OCI-M2 (cell line): ENCODE data around the gene GBX1.

ENCODE experiments used
- DNase-seq: peaks from one replicate; lab custom pipeline; 2025; ENCODE audit not compliant: unreplicated experiment; lab: John Stamatoyannopoulos, UW

GBX1 gene

DNA sequence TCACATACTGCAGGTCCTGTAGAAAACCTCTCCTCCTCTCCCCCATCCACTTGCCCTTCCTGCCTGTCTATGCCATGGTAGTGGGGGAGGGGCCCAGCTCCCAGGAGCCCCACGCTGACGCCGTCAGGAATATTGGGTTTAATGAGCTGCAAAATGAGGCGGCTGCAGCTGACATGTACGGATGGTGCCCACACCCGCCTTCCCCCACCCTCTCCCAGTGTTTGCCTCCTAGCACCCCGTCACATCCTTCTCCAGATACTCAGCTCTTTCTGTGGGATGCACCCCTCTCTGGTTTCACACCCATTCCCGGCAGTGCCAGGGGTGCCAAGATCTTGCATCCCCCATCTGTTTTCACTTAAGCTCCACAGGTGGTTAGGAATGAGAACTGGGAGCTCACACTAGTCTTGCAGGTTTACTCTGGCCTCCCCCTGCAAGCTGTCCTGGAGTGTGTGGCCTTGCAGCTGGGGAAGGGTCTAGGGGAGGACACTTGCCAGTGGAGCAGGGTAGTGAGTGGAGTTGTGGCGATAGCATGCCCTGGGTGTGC is 26.1 kb downstream of the GBX1 start:
- DNase-seq, result no peak

DNA sequence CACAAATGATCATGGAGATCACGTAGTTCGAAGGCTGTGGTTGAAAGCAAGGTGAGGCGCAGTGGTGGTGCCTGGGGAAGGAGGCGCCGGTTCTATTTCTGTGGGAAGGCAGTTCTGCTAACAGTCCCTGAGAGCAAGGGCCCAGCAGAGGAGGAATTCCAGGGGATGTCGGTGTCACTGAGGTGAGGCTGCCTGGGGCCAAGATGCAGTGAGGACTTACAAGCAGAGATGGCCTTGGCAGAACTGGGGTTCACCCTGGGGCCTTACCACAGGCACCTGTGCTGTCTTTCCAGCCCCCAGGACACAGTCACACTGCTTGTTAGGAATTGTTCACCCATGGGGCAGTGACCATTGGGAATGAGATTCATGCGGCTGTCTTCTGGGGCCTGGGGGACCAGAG is 26.7 kb downstream of the GBX1 start:
- DNase-seq, result no peak

DNA sequence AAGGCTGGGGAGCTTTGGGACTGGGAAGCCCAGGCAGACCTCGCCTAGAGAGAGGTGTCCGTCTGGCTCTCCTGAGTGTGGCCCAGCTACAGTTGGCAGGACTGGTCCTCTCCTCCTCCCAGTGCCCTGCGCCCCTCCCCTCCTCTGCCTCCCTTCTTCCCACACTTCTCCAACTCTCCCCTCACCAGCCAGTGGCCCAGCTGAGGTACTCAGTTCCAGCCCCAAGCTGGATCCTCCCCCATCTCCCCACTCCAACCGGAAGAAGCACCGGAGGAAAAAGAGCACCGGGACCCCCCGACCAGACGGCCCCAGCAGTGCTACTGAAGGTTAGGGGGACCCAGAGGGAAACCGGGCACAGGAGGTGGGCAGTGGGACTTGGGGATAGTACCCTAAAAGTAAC is 27.7 kb downstream of the GBX1 start:
- no peak for DNase-seq

DNA sequence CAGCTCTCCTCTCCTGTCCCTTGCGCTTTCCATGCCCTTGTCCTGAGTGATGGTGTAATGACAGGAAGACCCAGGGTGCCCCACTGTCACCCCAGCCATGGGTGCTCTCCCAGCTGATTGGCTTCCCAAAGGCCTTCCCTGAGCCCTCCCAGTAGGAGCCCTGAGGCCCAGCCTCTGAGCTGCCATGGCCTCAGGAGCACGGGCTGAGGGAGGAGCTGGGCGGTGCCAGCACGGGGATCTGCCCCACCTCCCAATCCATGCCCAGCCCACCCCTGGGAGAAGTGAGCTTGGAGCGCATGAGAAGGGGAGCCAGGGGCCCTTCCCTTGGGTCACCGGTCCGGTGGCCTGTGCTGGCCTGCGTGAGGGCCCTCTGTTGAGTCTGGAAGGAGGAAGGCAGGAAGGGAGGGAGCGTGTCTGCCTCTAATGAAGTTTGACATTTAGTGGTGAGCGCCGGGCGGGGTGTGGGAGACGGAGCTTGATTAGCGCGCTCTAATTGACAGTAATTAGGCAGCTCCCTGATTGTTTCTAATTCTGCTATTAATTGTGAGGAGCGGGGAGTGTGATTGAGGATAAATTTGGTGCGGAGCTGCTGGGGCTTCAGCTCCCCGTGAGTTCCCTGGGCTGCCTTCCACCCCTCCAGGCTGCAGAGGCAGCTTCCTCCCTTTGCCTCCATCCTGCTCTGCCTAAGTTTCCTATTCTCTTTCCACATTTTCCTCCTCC is 28.3 kb downstream of the GBX1 start:
- no peak for DNase-seq

DNA sequence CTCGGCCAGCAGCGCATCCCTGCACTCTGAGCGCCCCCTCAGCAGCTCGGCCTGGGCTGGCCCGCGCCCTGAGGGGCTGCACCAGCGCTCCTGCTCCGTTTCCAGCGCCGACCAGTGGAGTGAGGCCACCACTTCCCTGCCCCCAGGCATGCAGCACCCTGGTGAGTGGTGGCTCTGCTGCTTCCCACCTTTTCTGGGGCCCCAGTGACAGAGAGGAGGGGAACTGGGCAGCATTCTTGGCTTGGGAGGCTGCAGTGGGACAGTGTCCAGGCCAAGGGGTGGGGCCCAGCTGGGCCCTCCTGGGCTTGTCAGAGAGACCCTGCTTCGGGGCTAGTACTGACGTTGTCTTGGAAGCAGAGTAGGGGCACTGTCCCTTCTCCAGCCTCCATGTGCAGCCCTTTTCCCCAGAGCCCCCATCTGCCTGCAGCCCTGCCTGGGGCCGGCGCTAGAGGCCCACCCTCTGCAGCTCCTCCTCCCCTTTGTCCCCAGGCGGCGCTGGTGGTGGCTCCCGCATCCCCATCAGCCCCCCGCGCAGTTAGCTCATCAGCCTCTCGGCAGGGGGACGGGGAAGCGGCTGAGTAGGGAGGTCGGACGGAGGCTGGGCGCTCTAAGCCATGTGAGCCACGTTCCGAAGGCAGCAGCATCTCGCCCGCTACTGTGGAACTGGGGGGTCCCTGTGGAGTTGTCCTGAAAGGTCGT is 29.2 kb downstream of the GBX1 start:
- DNase-seq, result no peak

DNA sequence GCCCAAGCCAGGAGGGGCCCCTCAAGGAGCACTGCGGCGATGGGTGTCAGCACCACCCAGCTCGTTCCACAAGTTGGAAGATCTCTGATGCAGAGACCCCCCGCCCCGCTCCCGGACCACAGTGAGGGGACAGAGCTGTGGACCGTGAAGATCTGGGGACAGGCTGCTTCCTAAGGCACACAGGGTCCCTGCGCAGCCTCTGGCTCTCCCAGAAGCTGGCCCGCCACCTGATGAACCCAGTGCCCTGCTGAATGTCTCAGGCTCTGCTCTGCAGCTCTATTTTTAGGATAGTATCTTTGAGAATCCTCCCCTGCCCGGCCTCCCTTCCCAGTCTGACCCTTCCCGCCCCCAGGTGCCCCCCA is 29.7 kb downstream of the GBX1 start:
- DNase-seq, result no peak

DNA sequence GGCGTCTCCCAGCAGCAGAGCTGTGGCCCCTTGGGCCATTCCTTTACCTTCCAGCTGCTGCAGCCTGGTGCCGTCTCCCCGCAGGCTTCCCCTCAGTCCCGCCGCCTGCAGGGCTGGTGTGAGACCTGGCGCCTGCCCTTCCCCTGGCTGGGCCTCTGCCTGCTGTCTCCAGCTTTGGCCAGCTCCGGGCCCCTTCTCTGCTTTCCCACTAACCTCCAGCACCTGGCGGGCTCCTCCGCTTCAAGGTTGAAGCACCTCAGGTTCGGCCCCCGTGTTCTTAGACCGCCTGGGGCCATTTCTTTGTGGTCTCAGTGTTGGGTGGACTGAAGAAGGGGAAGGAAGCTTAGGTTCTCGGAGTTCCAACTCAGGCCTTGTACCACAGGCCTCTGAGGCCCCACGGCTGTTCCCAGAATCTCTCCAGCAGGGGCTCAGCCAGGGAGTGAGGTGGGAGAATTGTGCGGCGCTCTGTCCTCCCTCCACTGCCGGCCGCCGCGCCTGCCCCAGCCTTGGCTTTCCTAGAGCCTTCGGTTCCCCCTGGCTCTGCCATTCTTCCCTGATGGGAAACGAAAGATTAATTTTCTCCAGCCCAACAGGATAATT is 30.3 kb downstream of the GBX1 start:
- DNase-seq, result no peak

DNA sequence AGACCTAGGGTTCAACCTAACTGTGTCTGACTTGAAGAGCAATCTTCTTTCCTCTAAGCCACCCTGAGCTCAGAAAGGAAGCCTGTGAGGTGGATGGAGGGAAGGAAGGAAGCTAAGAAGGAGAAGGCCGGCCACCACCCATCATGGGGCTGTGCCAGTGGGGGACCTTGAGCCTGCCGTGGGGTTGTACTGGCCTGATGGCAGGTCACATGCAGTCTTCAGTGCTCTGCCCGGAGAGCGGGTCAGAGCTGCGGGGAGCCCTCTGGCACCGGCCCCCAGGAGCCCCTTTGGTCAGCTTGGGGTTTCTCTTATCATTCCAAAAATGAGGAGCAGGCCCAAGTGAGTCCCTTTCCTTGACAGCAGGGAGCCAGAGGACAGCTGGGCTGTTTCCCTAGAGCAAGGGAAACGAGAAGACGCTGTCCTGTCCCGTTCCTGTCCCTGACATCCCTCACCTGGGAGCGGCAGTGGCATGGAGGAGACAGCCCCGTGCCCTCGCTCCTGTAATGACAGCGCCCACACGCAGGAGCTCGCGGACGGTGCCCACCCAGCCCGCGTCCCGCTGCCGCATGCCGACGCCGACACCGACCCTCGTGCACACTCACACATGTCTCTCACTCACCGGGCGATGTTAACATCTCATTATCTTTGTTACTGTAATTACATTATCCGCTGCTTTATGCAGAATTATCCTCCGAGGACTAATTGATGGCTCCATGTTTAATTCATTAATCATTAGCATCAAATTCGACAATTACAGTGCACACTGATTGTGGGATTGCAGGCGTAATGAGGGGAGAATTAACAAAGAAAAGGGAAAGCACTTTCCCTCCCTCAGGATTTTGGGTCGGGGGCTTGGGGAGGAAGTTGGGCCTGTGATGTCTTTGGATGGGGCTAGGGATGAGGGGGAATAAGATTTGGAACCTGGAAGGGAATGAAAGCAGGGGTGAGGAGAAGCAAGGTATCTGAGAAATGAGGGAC is 31.3 kb downstream of the GBX1 start:
- no peak for DNase-seq

DNA sequence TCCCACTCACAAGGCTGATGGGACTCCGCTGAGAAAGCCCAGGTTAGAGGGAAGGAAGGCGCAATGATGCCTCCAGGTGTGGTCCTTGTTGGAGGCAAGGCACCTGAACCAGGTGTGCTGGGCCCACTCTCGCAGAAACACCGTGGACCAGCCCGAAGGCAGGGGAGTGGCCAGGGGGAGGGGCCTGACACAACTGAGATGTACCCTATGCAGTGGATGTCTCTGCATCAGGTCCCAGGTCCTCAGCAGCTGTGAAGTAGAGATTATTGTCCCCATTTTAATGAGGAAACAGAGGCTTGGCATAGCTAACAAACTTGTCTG is 32.0 kb downstream of the GBX1 start:
- DNase-seq, result no peak

DNA sequence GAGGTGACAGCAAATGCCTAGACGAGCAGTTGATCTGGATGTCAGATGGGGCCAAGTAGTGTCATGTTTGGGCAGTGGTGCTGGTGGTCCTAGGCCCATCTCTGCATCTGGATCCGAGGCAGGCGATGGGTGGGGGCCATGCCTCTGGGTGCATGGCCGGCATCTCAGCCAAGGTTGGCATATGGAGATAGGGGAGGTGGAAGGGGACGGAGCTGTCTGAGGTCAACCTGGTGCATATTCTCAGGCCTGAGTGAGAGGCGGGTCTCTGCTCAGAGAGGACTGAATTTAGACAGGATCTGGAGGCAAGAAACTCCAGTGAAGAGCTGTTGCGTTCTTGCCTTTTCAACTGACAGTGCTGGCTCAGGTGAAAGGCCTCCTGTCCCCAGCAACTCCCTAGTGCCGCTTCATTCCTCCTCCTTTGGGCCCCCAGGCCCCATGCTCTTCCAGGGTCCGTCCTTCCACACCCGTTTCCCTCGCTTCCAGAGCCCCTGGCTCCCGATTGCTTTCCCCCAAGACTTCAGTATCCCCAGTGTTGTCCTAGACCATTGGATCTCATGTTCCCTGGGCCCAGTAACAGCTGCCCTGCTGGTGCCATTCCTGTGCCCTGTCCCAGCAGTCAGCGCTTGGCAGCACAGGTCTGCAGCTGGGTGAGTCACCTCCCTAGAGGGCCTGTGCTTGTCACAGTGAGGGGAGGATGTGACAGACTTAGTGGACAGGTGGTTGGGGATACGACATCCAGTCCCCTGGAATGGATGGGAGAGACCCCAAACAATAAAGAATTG is 32.6 kb downstream of the GBX1 start:
- DNase-seq, result no peak

DNA sequence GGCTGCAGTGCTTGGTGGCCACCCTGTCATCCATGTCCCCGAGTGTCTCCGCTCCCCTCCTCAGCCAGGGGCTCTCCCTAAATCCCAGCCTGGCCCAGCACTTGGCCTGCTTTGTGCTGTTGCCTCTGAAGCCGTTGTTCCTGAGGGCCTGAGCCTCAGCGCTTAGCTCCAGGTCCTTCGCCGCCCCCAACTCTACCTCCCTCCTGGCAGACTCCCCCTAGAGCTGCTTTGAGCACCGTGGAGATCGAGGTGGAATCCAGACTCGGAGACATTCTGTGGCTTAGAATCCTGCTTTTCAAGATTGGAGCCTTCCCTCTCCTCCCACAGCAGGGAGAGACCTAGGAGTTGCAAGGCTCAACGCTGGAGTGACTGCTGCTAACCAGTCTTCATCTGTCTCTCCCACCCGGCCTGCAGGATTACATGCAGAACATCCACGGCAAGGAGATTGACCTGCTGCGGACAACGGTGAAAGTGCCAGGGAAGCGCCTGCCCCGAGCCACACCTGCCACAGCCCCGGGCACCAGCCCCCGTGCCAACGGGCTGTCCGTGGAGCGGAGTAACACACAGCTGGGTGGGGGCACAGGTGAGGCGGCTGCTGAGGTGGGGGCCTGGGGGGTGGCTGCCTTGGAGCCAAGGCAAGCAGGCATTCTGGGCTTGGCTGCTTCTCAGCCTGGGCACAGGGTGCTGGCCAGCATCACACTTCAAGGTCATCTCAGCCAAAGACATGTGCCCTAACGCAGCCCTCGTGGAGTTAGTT is 33.3 kb downstream of the GBX1 start:
- DNase-seq, result no peak

DNA sequence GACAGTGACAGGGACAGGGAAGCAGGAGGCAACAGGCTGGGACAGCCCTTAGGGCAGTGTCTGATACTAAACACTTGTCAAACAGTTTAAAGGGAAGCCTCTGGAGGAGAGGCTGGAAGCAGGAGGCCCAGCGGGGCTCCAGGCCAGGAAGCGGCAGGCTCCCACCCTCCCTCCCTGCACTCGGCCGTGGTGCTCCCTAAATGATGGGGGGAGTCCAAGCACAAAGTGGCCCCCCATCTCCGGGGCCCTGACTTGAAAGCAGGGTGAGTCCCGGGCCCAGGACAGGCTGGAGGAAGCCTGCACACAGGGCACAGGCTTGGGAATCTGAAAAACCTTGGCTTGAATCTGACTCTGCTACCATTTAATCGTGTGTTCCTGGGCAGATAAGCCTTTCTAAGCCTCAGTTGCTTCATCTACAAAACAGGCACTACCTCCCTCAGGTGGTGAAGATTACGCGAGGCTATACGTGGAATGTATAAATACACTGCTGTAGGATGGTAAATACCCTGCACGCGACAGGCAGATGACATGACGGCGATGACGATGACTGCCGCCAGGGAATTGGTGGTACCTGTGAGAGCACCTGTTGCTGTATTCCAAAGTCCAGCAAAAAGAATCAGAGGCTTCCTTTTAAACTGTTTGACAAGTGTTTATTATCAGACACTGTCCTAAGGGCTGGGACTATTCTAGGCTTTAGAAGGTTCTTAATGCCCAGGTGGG is 34.1 kb downstream of the GBX1 start:
- DNase-seq, result no peak

DNA sequence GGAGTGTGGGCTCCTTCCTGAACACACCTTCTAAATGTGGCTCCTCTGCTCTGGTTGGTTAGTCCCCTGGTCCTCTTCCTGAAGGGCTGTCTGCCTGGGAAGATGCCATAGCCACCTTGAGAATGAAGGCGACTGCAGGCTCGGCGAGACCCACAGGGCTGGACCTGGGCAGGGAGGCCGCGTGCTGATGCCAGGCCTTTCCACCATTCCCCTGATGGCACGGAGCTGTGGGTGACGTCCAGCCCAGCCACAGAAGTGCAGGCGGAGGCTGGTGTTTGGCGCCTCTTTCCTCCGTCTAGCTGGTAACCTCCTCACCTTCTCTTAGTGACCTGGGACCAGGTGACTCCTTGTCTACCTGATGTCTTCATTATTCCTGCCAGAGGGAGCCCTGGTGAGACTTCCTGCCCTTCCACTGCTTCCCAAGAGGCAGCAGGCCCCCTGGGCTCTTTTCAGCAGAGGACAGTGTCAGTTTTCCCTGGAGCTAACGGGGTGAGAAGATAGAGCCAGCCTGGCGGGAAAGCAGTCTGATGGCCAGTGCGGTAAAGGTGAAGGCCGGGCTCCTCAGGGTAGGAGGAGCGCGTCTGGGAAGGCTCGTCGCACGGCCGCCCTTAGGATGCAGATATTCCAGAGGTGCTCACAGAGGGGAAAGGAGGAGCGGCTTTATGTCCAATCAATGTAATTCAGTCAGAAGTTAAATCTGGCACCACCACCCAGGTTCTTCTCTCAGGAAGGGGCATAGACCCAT is 34.9 kb downstream of the GBX1 start:
- DNase-seq, result no peak

DNA sequence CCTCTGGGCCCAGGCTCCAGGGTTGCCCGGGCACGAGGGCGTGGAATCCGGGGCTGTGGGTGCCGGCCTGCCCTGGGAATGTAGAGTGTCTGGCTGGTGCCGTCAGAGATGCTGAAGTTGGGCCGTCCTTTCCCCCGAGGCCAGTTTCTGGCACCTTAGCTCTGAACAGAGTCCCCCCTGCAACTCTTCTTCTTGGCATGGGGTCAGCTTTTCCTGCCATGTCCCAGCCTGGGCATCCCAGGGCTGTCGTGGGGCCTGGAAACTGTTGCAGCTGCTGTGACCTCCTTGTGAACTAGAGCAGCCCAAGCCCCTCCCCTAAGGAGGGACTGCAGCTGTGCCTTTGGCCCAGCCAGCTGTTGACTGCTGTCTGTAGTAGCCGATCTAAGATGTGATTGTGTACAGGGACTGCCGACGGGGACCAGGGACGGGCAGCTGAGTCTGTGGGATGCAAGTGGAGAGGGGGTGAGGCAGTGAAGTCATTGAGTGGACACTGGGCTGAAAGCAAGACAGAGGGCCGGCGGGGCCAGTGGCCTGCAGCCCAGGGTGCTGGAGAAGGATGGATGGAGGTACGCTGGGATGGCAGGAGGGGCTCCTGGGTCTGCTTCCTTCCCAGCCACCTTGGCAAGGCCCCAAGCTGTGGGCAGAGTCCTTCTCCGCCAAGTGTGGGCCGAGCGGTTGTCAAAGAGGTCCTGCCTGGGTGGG is 35.8 kb downstream of the GBX1 start:
- DNase-seq, result no peak

DNA sequence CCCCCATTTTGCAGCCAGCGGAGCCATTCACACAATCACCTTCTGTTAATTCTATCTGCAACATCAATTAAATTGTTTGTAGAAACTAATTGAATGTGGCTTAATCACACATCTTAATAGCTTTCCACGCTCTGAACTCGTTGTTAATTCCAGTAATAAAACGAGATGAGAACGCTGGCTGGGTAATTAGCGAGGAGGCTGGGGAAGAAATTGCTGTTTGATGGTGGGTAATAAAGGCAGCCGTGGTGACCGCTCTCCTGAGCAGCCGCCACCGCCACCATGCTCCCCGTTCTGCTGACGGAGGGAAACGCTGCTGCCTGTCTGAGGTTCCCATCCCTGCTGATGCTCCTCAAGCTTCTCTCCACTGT is 36.3 kb downstream of the GBX1 start:
- no peak for DNase-seq

DNA sequence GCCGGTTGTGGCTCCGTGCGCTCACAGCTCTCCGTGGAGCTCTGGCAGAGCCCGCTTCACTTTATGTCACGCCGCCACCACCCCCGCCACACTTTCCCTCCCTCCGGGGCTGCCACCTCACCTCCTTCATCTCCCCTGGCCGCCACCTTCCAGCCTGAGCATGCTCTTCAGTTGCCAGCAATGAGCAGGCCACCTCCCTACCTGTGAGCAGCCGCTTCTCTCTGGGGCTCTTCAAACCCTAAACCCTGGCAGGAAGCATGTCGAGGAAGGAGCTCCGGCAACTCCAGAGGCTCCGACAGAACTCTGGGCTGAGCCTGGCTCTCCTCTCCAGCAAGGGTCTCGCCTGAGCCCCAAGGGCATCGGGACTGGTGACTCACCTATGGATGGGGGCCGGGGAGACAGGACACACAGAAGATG is 36.7 kb downstream of the GBX1 start:
- DNase-seq, result no peak

DNA sequence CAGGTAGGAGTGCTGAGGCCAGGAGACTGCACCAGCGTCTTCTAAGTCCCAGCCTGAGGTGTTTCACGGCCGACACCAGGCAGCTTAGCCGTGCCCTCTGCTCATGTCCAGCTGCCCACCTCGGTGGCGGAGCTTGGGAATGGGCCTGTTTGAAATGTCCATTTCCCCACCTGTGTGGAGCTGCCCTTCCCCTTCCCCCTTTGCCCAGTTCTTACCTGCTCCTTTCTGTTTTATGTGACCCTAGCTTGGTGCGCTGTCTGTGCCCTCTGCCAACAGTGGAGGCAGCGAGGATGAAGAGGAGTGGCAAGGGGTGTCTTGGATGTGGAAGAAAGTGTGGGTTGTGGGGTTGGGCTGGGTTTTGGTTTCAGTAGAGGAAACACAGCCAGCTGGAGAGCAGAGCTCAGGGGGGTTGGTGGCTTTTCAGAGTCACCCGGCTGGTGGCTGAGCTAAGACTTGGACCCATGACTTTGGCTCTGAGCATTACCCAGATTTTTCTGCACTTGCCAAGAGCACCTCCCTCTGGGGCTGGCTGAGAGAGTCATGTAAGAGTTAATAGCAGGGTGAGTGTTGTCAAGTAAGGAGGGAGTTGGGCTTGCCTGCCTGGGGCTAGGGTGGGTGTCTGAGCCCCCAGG is 37.4 kb downstream of the GBX1 start:
- DNase-seq, result no peak
